HG03196 (cell line): ENCODE data around the gene MEPE.

Source experiments
- ATAC-seq: cut with Tn5 transposase; IDR thresholded peaks from one replicate; pipeline ENCODE4 v1.9.1; 2021; ENCODE audit not compliant: unreplicated experiment

The MEPE gene

GRCh38 chr4:87839592-87839946 is 6.8 kb downstream of the MEPE start:
- ATAC-seq: no peak

GRCh38 chr4:87840149-87840548 is 7.4 kb downstream of the MEPE start:
- ATAC-seq: no peak

- no peak for ATAC-seq
Observed at GRCh38 chr4:87843936-87844335, 11.2 kb downstream of the MEPE start.

DNA sequence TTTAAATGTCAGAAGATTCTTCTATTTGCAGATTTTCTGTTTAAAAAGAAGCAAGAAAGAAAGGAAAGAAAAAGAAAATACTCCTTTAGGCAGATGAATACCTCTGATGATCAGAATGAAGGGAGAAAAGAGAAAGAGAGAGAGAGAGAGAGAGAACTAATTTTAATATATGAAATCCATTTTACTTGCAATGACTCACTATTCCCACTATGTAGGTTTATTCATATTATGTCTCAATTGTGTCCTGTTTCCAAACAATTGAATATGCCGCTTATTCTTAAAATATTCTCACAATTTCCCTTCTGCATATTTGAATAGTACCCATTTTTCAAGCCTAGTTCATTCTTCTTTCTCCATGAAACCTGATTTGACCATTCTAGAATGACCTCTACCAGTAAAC is 11.7 kb downstream of the MEPE start:
- ATAC-seq: no peak

- no peak for ATAC-seq
Observed at GRCh38 chr4:87846226-87846625, 13.5 kb downstream of the MEPE start.

DNA sequence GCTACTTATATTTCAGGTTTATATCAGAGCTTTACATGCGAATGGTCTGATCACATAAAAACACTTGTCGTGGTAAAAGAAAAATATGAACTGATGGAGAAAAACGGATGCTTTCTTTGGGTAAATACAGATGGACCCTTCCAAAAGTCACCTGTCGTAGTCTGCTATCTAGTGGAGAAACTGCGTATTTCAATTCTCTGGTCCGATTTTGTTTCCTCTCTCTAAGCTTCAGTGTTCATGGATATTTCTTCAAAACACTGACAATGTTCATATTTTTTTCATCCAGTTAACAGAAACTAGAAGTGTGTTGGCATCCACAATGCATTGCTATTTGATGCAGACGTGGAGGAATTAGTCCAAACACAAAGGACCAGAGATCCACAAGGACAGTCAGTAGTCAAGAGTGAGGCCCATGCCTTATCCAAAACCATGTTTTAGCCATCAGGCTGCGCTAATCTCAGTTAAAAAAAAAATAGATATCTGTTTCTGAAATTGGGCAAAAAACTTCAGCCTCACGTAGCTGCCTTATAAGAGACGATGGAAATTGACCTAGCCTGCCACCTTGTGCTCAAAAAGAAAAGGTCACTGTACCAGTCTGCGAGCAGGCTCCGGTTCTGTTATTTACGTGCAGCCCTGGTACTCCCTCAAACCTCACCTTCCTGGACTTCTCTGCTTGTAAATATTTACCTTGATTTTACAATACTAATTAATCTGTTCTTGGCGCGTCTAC is 16.0 kb downstream of the MEPE start:
- peak; percentile 88 for ATAC-seq

DNA sequence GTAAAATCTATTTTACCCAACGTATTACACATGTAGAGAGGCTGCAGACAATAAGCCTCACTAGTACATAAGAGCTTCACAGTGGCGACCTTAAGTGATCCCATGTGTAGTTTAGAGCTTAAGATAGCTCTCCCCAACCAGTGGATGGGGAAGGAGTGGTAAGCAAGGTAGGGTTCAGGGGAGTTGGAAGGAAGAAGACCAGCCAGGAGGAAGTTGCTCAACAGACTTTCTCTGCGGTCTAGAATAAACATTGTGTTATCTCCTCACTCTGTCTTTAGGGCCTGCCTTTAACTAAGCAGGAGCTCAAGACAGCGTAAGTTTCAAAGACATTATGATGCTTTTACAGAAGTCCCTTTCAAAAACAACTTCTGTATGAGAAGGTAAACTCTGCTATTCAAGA is 16.8 kb downstream of the MEPE start:
- ATAC-seq: no peak

- no peak for ATAC-seq
Observed at GRCh38 chr4:87851332-87851731, 18.6 kb downstream of the MEPE start.

DNA sequence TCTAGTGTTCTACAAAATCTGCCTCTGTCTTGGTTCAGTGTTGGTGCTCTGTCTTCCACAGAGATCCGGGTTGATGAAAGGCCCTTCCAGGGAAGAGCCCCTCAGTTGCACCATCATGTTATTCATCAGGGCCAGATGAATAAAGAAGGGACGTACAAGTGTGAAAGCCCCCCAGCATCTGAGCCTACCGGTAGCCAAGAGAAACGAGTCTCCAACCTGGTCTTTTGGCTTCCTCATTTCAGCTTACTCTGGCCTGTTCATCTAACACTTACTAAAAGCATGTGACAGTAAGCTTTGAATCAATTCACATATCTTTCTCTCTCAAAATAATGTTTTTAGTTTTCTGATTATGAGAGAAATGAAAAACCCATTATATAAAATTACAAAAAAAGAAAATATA is 19.2 kb downstream of the MEPE start:
- ATAC-seq: no peak

DNA sequence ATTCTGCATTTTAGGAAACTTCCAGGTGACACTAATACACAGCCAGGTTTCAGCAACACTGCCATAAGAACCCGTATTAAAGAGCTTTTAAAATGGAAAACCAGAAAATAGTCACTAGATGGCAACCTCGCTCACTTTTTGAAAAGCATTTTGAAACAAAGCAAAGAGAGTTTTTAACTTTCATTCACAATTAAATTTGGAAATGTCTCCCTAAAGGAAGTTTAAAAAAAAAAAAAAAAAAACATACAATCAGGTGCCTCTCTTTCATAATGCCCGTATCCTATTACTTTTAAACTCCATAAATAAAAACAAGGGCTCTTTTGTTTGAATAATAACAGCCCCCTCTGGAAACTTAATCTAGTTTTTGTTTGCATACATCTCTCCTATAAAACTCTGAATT is 20.3 kb downstream of the MEPE start:
- ATAC-seq: no peak

DNA sequence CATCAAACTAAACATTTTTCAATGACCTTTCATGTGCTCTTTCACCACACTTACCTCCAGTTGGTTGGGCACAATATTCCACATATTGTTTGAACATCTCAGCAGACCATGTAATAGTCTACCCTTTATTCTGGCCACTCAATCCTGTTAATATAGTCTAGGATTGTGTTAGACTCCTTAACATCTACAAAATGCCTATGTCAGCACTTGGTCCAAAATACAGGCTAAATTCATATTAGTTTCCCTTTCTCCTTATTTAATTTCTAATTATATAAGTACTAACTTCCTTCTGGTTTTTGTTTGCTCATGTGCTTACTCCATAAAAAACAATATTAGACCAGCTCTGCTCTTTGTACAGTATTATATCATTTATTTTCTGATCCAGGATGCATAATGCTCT is 21.1 kb downstream of the MEPE start:
- no peak for ATAC-seq

- no peak for ATAC-seq
Observed at GRCh38 chr4:87855559-87855958, 22.8 kb downstream of the MEPE start.

DNA sequence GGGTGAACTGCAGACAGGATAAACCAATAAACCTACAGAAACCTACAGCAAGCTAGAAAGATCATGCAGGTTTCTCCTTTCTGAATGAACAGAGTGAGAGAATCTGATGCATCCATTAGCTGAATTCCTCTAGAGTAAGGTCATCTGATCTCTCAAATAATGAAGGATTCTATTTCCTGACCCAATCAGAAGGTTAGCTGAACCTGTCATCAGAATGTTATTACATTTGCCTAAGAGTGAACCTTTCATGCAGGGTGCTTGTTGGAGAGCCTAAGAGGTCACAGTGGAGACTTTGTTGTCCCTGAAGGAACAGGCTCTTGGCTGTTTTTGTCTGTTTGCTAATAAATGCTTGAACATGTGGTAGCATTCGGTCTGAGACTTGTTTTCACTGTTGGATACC is 24.0 kb downstream of the MEPE start:
- no peak for ATAC-seq

DNA sequence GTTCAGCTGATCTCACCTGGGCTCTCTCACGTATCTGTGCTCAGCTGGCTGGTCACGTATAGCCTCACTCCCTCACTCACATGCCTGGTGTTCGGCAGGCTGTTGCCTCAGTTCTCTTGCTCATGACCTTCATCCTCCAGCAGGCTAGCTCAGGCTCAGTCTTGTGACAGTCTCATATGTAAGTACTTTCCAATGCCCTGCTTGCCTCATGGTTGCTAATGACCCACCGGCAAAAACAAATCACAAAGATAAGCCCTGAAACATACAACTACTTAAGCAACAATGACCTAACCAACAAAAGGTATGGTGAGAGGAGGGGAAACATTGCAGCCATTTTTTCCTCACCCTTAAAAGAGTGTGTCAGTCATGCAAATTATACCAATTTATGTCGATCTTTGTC is 25.0 kb downstream of the MEPE start:
- no peak for ATAC-seq

DNA sequence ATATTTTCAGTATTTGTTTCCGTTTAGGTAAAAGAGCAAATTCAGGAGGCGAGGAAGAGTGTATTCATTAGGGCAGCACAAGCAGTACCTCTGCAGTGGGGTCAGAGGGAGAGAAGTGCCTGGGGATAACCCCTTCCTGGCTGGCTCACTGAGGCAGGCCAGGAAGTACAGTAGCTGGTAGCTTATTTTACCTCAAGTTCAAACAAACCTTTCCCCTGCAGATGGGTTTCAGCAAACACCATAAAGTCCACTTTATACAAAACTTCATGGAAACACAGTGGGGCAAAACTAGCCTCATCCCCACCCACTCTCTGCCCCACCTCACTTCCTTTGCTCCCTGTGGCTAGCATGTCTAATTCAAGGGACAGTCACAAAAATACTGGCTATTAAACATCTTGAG is 29.5 kb downstream of the MEPE start:
- ATAC-seq: no peak

DNA sequence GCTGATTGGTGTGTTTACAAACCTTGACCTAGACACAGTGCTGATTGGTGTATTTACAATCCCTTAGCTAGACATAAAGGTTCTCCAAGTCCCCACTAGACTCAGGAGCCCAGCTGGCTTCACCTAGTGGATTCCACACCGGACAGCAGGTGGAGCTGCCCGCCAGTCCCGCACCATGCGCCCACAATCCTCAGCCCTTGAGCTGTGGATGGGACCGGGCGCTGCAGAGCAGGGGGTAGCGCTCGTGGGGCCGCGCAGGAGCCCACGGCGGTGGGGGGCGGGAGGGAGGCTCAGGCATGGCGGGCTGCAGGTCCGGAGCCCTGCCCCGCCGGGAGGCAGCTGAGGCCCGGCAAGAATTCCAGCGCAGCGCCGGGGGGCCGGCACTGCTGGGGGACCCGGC is 30.7 kb downstream of the MEPE start:
- no peak for ATAC-seq

- no peak for ATAC-seq
Observed at GRCh38 chr4:87864321-87864720, 31.6 kb downstream of the MEPE start.

DNA sequence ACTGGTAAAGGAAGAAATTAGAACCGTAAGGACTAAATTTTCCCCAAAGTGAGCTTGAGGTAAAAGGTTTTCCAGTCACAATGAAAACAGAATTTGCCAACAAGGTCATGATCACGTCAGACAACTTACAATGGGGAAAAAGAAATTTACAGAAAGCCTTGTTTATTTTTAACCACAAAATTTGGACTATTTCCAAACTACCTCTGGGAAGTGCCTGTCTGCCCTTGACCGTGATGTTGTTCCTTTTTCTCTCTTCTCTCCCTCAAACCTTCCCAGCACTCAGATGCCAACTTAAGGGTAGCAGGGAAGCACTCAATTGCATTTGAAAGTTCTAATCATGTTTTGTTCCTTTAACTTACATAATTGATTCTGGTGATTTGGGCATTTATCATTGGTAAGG is 32.5 kb downstream of the MEPE start:
- ATAC-seq: no peak

DNA sequence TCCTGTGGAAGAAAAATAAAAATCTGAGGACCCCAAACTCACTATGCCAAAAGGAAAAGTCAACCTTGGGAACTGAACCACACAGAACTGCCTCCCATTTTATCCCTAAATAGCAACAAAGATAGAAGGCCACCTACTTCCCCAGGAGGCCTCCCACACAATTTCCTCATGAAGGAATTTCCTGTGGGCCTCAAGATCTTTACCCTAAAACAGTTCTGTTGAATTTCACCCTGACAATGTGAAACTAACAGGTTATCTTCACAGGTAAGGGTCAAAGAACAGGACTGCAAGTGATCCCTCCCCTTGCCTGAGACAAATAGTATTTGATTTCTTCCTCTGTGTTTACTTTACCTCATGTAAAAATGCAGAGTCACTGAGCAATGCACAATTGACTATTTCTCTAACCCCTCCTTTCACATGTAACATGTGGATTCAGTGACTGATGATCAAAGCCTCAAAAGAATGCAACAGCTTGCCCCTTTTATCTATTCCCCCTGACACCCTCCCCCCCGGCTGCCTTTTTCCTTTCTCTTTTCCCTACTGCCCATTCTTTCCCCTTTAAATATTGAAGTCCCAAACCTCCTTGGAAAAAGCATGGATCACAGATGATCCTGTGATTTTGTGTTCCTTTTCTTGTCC is 33.3 kb downstream of the MEPE start:
- ATAC-seq: no peak

DNA sequence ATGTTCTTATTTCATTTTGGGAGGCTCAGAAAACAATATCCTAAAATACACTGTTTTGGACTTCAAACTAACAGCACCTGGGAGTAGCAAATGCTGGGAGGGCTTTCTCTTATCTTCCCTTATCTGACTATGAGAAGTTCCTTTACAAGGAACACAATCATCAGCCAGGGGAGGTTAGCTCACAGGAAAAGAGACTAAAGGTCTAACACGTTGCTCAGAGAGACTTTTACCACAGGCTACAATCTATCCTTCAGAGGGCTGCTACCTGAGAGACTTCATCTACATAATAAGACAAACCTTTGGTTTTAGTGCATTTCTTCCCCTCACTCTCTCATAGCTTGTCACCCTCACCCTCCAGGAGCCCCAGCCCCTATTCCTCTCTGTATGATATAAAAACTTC is 35.8 kb downstream of the MEPE start:
- ATAC-seq: no peak

DNA sequence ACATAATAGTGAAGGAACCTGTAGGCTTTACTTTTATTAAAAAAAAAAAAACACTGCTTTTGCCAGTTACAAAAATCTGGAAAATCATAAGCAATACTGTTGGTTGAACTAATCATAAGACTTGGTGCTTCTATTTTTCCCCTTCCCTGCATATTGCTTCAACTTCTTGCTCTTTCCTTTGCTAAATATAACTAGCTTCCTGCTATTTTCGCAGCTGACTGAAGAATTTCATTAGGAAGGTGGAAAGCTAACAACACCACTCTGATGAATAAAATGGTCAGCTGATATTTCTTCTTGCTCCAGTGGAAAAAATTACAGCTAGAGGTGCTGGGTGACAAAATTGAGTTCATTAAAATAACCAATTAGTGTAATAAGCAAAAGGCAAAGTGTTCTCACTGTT is 39.3 kb downstream of the MEPE start:
- ATAC-seq: no peak

GRCh38 chr4:87875191-87875590 is 42.4 kb downstream of the MEPE start:
- no peak for ATAC-seq

DNA sequence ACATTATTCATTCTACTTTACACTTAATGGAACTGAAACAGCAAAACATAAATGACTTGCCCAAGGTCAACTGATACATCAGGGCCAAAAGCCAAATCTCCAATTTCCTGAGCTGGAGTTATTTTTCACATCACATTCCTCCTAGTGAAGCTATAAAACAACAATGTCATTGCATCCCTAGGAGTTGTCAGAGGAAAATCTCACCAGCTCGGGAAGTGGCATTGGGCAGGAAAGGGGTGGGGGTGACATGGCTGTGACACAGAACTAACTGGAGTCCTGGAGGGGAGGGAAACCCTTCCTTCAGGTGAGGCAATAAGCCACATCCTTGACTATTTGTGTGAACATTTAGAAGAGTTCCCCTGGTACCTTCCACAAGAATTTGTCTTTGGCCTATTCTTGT is 47.3 kb downstream of the MEPE start:
- ATAC-seq: no peak
